Left lobe of liver (tissue), 2 donors: ENCODE measurements around the gene NCOA1. TPM values are rescaled to one million over a fixed set of nuclear protein-coding genes. Genes with fewer than 3 reads are reported as not detected.

Experiments
- ATAC-seq: fragments of 200-7000 bp; cut with Tn5 transposase; one replicate; pipeline ENCODE4 v1.9.1; 2020; ENCODE audit warnings: mild to moderate bottlenecking, moderate library complexity
- DNase-seq: peaks from one replicate; pipeline ENCODE4 v3.0.0-alpha.2; 2020; ENCODE audit warnings: low spot score
- total RNA-seq: library from RNA; stranded (reverse); gene quantifications from one replicate; pipeline ENCODE4 v1.2.1, GENCODE V29; 2021
- donor health status: DM: no; HTN: no; CAD: no; lungs with moderate emphysema.
- donor health status: DM: no; HTN: yes; CAD: no.

The NCOA1 gene
- total RNA-seq, 1 donor from 2014 or later, result 11.2 TPM

DNA sequence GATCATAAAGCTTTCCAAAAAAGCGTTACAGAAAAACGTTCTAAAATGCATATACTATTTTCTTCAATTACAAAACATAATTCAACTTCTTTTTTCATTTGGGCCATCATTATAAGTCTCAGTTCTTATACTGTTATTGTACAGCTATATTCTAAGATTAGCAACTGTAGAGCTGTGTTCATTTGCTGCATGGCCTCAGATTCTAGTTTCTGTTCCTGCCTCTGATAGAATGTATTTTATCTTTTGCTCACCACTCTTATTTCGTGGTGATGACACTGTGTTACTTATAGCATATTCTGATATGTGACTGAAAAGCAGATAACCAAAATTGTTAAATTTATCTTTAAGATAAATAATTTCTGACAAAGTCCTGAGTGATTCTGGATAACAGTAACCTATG lies 234.9 kb downstream of the NCOA1 start:
- DNase-seq, result no peak
- no peak for ATAC-seq

DNA sequence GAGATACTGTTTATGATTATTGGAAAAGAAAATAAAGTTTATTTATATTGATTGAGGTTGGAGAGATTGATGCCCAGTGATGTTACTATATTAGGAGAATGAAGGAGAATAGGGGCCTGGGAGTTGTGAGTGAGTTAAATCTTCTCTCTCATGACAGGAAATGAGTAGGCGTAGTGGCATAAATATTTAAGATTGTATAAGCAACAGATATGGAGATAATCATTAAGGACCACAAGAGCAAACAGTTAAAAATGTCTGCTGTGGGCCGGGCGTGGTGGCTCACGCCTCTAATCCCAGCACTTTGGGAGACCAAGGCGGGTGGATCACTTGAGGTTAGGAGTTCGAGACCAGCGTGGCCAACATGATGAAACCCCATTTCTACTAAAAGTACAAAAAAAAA lies 239.4 kb downstream of the NCOA1 start:
- DNase-seq, result no peak
- ATAC-seq, result no peak

DNA sequence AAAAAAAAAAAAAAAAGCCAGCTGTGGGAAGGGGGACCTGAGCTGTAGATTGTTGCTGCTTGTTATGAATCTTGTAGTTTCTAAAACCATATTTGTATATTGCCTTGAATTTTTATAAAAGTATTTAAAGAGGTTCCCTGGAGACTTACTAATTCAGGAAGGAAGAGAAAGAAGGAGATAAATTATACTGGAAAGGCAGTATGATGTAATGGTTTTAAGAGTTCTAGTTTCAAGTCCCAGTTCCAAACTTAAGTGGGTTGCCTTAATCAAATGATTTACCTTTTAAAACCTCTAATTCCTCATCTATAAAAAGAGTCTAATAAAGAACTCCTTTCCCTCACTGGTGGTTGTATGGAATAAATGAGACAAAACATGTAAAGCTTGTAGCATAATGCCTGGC lies 240.0 kb downstream of the NCOA1 start:
- DNase-seq, result no peak
- ATAC-seq, result no peak

DNA sequence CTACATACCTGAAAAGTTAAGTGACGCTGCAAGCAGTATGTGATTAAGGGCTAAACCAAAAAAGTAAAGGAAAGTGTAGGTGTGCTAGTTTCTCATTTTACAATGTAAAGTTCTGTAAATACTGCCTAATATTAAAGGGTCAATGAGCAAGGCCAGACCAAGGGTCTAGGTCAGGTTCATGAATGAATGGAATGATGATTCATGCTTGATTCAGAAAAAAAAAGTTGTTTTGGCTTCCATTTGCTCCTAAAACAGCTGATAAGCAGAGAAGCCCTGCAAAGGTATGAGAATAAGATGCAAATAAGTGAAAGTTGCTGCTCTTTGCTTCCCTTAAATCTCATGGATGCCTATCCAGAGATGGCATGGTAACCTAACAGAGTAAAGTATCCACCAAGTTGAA lies 240.9 kb downstream of the NCOA1 start:
- DNase-seq (no peak), ATAC-seq (no peak)

DNA sequence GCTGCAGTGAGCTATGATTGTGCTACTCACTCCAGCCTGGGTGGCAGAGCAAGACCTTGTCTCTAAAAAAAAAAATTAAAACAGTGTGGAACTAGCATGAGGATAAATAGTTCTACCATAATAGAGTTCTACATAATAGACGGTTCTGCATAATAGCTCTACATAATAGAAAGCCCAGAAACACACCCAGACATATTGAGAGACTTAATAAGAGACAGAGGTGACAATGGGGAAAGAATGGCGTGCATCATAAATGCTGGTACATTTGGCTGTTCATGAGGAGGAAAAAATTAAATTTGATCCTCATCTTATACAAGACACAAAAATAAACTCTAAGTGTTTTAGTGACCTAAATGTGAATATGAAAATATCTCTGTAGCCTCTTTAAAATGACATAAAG lies 243.7 kb downstream of the NCOA1 start:
- DNase-seq (no peak), ATAC-seq (no peak)

DNA sequence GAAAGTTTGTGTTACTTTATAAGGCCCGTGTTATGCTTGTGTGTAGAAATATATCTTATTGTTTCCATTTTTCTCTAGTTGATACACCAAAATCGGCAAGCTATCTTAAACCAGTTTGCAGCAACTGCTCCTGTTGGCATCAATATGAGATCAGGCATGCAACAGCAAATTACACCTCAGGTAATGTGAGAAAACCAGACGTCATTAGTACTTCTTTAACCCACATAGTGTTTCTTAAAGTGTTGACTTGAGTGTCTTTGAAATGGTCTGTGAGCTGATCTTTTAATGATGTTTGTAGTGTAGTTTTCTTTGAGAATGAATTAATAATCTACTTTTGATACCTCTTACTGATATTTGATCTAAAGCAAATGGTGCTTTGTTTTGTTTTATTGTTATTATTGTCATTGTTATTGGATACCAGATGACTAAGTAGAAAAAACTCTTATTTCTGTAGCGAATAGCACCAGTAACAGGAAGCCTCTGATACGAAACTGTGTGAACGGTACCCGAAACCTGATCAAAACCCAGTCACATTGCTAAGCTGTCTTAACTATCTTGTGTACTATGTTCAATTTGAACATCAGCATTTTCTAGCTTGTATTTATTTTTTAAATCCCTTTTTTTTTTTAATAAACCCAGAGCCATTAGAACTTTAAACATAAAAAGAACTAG lies 248.4 kb downstream of the NCOA1 start:
- ATAC-seq, result no peak
- no peak for DNase-seq

DNA sequence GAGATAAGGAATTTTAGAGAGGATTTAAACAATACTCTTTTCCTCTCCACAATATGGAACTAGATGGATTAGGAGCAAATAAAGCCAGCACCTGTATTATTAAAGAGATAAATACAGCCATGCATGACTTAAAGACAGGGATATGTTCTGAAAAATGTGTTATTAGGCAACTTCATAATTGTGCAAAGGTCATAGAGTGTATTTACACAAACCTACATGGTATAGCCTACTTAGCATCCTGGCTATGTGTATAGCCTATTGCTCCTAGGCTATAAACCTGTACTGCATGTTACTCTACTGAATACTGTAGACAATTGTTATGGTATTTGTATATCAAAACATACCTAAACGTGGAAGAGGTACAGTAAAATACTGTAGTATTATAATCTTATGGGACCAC lies 249.1 kb downstream of the NCOA1 start:
- no peak for ATAC-seq
- DNase-seq, result no peak

DNA sequence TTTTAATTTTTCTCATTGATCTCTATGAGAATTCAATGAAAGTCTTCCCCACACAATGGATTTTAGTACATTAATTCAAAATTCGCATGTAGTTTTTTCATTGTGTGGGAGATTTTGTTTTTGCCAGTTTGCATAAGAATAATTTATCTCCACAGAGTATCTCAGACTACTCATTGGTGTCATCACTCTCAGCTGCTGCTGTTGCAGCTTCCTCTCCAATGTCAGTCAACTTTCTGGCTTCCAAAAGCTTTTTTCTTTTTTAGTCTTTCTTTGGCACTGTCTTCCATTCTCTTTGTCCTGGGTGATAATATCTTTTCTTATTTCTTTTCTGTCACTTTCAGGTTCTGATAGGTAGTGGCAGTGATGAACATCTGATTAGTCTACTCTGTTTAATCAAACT lies 251.7 kb downstream of the NCOA1 start:
- ATAC-seq (no peak), DNase-seq (no peak)

DNA sequence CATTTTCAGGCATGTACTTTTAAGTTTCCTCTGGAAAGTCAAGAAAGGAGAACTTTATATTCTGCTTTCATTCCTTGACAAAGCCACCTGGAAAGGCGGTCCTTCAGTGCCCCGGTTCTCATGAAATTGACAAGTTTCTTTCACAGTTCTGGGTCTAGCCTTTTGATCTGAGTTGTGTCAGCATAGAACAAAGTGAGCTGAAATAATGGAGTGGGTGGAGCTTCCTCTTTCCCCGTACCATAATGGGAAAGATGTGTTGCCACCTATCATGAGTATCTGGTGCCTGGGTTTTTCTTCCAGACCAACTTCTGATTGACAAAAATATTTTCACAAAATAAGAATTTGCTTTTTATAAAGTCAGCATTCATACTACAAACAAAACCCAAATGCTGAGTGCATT lies 252.9 kb downstream of the NCOA1 start:
- DNase-seq (no peak), ATAC-seq (no peak)

DNA sequence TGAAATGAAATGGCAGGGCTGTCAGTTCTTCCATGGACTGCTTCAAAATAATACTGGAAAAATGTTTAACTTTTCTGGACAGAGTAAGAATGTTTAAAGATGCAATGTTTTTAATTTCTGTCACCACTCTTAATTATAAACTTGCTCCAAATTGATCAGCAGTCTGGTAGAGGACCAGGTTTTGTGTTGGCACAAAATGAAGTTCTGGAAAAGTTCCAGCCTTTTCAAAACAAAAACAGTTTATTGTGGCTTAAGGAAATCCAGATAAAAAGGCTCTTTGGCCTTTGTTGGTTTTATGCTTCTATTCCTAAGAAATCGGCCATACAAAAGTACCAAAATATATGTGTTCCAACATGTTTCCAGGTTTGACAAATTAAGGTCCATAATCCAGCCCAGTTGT lies 253.3 kb downstream of the NCOA1 start:
- no peak for ATAC-seq
- no peak for DNase-seq

DNA sequence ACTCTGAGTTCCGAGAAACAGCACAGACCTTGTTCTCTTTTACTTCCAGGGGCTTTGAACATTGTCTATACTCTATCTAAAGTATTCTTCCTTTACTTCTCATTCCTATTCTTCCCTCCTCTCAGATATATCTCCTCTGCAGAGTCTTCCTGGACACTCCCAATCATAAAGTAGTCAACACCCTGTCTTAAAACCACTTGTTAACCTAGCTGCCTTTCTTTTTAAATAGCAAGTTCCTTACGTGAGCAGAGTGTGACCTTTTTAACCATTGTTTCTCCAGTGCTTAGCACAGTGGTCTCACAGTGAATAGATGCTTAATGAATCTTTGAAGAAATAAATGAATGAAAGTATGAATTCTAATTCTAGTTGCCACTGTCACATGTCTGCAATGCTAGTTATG lies 254.8 kb downstream of the NCOA1 start:
- no peak for ATAC-seq
- DNase-seq, result no peak

DNA sequence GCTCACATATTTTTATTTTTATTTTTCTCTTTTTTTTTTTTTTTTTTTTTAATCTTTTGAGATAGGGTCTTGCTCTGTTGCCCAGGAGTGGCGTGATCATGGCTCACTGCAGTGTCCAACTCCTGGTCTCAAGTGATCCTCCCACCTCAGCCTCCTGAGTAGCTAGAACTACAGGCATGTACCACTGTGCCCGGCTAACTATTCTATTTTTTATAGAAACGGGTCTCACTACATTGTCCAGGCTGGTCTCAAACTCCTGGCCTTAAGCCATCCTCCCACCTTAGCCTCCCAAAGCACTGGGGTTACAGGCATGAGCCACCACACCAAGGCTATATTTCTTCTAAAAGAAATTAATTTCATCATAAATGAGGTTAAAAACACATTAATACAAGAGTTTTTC lies 256.2 kb downstream of the NCOA1 start:
- no peak for DNase-seq
- no peak for ATAC-seq

DNA sequence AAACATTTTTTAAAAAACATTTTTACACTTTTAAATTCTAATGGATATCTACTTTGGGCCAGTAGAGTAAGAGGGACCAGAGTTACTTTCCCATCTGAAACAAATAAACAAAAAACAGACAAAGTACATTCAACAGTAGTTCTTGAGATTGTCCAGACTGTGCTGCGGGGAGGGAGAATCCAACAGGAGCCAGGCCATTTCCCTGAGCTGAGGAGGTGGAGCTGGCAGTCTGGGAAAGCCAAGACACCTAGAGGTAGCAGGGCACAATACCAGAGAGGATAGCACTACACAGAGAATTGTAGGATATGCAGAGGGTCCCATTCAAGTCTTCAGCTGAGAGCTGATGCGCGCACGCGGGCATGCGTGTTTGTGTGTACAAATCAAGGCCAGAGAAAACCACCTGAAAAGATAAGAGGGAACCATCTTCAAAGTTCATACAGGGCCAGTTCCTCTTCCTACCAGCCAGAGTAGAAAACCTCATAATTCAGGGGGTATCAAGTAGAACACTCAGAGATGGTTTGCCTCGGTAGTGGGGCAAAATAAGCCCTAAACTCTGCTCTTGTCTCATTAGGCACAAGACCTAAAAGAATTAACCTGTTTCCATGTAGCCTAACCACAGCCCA lies 258.1 kb downstream of the NCOA1 start:
- no peak for DNase-seq
- no peak for ATAC-seq

DNA sequence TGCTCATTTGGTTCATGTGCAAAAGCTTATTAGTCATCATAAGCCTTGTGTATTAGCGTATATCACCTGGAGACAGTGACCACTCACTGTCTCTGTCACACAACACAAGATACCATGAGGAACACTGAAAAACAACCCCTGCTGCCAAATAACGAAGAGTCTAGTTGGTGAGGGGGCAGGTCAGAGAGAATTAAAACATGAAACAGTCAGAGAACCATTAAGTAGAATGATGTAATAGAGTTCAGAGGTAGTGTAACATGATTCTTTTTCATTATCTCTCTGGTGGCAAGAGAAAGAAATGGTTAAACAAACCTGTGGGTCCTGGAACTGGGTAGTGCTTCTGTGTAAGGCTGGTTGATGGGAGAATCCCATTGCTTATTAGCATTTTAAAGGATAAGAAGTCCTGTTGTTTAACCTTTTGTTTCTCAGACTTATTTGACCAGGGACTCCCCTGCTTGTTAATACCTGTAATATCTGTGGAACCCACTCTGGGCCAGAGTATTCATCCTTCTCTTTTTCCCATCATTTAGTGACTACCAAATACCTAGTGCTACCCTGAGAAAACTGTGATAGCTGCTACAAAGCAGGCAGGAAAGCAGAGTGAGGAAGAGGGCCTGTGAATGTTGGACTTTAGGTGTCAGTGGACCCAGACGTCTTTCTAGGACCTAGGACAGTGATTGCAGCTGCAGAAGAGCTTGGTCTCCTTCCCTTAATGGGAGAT lies 264.1 kb downstream of the NCOA1 start:
- DNase-seq (no peak), ATAC-seq (no peak)

DNA sequence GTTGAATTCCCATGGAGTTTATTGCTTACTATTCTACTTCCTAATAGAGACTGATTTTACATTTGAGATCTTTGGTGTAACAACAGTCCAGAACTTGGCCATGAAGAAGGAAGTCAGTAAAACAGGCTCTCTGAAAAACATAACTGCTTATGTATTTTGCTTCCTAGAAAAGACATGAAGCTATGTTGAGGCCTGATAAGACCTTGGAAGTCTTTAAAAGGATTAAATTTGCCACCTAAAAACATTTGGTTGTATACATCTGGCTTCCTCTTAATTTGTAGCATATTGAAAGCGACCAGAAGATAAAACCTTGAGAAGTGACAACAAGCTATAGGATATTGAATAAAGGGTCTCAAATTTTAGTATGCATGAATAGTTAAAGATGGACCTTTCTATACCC lies 265.7 kb downstream of the NCOA1 start:
- DNase-seq (no peak), ATAC-seq (no peak)

DNA sequence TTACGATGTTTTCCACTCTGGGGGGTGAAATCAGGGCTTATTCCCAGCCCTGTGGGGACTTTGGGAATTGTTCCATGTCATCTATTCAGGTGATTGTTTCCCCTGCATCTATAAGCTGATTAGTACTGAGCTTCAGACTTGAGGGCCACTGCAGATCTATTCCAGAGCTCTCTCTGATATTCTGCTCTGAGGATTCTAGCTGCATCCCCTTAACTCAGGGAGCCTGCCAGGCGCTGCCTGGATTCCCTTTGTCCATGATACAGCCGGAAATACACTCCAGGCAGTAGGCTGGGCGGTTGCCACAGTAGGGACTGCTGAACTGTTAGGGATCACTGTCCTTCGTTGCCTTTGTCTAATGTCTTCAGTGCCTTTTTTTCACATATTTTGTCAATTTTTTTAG lies 270.8 kb downstream of the NCOA1 start:
- ATAC-seq (no peak), DNase-seq (no peak)

DNA sequence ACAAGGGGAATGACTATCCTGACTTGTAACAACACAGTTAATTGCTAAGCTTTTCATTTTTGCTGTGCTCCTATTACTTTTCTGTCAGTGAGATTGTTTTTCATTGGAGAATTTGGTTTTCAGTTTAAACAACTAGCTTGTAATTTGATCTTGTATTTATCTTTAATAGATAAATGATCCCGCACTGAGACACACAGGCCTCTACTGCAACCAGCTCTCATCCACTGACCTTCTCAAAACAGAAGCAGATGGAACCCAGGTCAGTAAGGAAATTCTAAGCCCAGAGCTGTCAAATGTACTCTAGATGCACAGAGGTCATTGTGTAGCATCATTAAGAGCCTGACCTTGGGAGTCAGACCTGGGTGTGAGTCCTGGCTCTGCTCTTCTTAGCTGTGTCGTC lies 271.5 kb downstream of the NCOA1 start:
- ATAC-seq, result no peak

DNA sequence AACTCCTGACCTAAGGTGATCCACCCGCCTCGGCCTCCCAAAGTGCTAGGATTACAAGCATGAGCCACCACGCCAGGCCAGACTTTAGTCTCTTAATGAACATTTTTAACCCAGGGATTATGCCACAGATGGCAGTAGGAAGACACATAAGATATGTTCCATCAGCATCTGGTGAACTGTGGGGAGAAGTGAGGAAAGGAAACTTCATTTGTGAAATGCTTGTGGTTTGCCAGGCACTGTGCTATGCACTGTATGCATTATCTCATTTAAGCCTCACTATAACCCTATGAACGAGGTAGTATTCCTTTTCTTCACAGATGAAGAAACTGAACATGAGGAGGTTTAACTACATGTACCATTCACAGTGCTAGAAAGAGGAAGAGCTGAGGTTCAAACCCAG lies 272.8 kb downstream of the NCOA1 start:
- ATAC-seq, result no peak
- no peak for DNase-seq

More for the DNA sequence above, 271.5 kb downstream of the NCOA1 start:
- no peak for DNase-seq

DNA sequence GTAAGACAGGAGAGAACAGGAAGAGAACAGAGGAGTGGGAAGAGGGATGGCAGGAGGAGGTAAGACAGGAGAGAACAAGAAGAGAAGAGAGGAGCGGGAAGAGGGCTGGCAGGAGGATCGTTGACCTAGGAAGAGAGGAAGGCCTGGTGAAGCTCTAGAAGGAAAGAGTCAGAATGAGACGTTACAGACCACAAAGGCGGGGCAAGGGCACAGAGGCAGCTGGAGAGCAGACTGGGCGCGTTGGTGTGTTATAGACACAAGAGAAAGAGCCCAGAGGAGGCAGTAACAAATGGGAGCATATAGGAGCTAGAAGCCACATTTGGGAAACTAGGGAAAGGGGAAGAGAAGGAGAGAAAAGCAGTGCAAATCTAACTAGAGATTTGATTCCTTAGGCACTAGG lies 275.6 kb downstream of the NCOA1 start:
- ATAC-seq (no peak), DNase-seq (no peak)

DNA sequence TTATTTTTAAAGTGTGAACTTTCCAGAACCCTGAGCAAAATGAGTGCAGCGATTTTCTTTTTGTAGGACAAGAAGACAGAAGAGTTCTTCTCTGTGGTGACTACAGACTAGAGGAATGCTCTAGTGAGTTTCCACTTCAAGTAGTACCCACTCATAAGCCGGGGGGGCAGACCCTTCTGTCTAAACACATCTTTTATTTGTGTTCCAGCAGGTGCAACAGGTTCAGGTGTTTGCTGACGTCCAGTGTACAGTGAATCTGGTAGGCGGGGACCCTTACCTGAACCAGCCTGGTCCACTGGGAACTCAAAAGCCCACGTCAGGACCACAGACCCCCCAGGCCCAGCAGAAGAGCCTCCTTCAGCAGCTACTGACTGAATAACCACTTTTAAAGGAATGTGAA lies 277.0 kb downstream of the NCOA1 start:
- no peak for ATAC-seq
- no peak for DNase-seq

DNA sequence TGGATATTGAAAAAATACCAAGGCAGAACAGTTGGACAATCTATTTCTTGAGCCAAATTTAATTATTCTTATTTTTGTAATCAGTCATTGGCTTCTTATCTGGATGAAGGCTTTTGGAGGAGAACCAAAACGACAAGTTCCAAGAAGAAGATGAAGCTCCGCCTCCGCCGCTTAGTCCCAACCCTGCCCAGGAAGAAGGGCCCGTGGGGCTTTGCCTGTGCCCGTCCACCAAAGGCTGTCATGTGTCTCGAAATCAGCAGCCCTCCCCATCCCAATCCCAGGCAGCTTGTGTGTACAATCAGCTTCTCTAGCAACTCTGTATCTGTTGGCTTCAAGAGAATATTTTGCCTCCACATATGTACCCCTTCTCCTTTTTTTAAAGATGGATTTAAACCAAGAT lies 277.5 kb downstream of the NCOA1 start:
- no peak for DNase-seq
- no peak for ATAC-seq

DNA sequence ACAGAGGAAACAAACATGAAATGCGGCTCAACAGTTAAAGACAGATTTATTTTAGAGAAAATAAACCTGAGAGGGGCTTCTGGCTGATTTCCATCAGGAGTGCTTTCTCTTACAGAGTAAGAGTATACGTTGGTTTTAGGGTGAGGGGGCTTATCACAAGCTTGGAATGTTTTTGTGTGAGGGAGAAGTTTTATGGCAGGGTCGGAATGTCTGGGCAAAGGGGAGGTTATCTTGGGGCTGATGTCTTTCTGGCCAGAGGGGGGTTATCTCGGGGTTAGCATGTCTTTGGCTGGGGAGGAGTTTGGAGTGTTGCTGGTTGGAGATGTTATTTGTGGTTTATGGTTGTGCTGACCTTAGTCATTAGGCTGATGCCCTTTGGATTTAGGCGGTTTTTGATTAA lies 280.0 kb downstream of the NCOA1 start:
- no peak for DNase-seq
- no peak for ATAC-seq
